ENCODE data around the gene CCNJL.

CCNJL gene

GRCh38 chr5:160333721-160334120, 21.4 kb upstream of the CCNJL start:
- DNase-seq (ENCODE audit: low read depth) = no peak

GRCh38 chr5:160330212-160330611, 17.8 kb upstream of the CCNJL start:
- DNase-seq (ENCODE audit: low read depth) = no peak

- DNase-seq (ENCODE audit: low read depth) = no peak
Observed at GRCh38 chr5:160327818-160328217, 15.5 kb upstream of the CCNJL start.

GRCh38 chr5:160326981-160327380, 14.6 kb upstream of the CCNJL start:
- DNase-seq (ENCODE audit: low read depth) = no peak

- DNase-seq (ENCODE audit: low read depth) = no peak
Observed at GRCh38 chr5:160325716-160326115, 13.4 kb upstream of the CCNJL start.

GRCh38 chr5:160324886-160325285, 12.5 kb upstream of the CCNJL start:
- DNase-seq (ENCODE audit: low read depth) = no peak

GRCh38 chr5:160318409-160318808, 6.0 kb upstream of the CCNJL start:
- DNase-seq (ENCODE audit: low read depth) = no peak

GRCh38 chr5:160317434-160317833, 5.1 kb upstream of the CCNJL start:
- no peak for DNase-seq (ENCODE audit: low read depth)

GRCh38 chr5:160315968-160316367, 3.6 kb upstream of the CCNJL start:
- no peak for DNase-seq (ENCODE audit: low read depth)

GRCh38 chr5:160312960-160313727, 780 bp upstream of the CCNJL start:
- DNase-seq (ENCODE audit: low read depth) = no peak

GRCh38 chr5:160311491-160312133, 752 bp downstream of the CCNJL start:
- no peak for DNase-seq (ENCODE audit: low read depth)

GRCh38 chr5:160310552-160311295, 1.6 kb downstream of the CCNJL start:
- DNase-seq (ENCODE audit: low read depth) = no peak

- no peak for DNase-seq (ENCODE audit: low read depth)
Observed at GRCh38 chr5:160310140-160310539, 2.2 kb downstream of the CCNJL start.

- no peak for DNase-seq (ENCODE audit: low read depth)
Observed at GRCh38 chr5:160306696-160307095, 5.7 kb downstream of the CCNJL start.

GRCh38 chr5:160305319-160305718, 7.0 kb downstream of the CCNJL start:
- no peak for DNase-seq (ENCODE audit: low read depth)

- DNase-seq (ENCODE audit: low read depth) = no peak
Observed at GRCh38 chr5:160303690-160304089, 8.7 kb downstream of the CCNJL start.

- DNase-seq (ENCODE audit: low read depth) = no peak
Observed at GRCh38 chr5:160298189-160298588, 14.2 kb downstream of the CCNJL start.

- no peak for DNase-seq (ENCODE audit: low read depth)
Observed at GRCh38 chr5:160297776-160298175, 14.6 kb downstream of the CCNJL start.

GRCh38 chr5:160297004-160297403, 15.4 kb downstream of the CCNJL start:
- DNase-seq (ENCODE audit: low read depth) = no peak

GRCh38 chr5:160296496-160296895, 15.9 kb downstream of the CCNJL start:
- DNase-seq (ENCODE audit: low read depth) = no peak

GRCh38 chr5:160293901-160294561, 18.3 kb downstream of the CCNJL start:
- no peak for DNase-seq (ENCODE audit: low read depth)

- no peak for DNase-seq (ENCODE audit: low read depth)
Observed at GRCh38 chr5:160293386-160293785, 19.0 kb downstream of the CCNJL start.

- DNase-seq (ENCODE audit: low read depth) = no peak
Observed at GRCh38 chr5:160291467-160291866, 20.9 kb downstream of the CCNJL start.
